Pancreas (tissue), 10 donors: ENCODE data around the gene FKBP11. TPM values are rescaled to one million over a fixed set of nuclear protein-coding genes. Genes with fewer than 3 reads are reported as not detected.

Source experiments
- ATAC-seq, 4 donors: fragments of 200-7000 bp; cut with Tn5 transposase; one replicate each; pipeline versions ENCODE4 v1.8.0 to v1.9.1; 2020; ENCODE audit warnings: mild to moderate bottlenecking in 4 of 4, moderate library complexity in 4 of 4
- DNase-seq, 6 donors: peaks; one replicate each; pipeline ENCODE4 v3.0.0-alpha.2; 2020
- FAIRE-seq: peaks from 2 replicates; lab custom pipeline; 2012; peaks lifted over from hg19 to GRCh38; lab: Jason Lieb, UNC
- H3K27ac ChIP-seq, 4 donors: fragments of 200-600 bp; sonication (generic); 1 replicate in 3 of 4; 2 replicates in 1 of 4; pipeline versions ENCODE4 v1.5.0 to v1.8.0; 2020
- H3K27me3 ChIP-seq, 4 donors: fragments of 200-600 bp; one replicate each; pipeline ENCODE4 v1.8.0; 2021
- H3K36me3 ChIP-seq, 3 donors: fragments of 200-600 bp; sonication (generic) in 1 of 3; one replicate each; pipeline versions ENCODE4 v1.5.0 to v1.8.0; 2020 to 2021
- H3K4me1 ChIP-seq, 3 donors: fragments of 200-600 bp; one replicate each; pipeline ENCODE4 v1.8.0; 2021
- H3K4me3 ChIP-seq, 4 donors: fragments of 200-600 bp; sonication (generic) in 2 of 4; one replicate each; pipeline versions ENCODE4 v1.5.0 to v1.8.0; 2020 to 2021
- H3K9me3 ChIP-seq, 4 donors: fragments of 200-600 bp; one replicate each; pipeline ENCODE4 v1.8.0; 2021
- WGBS, 2 donors: extraction: QIAGEN DNeasy Blood & Tissue Kit; methylation state at CpG; one replicate each; pipeline ENCODE4 v1.1.7; 2013; 5-methylcytosine and 5-hydroxymethylcytosine counted together
- intact Hi-C, 3 donors: fragments of 100-400 bp; cut with DNase I; formaldehyde crosslinking; loops; one replicate each; pipeline versions ENCODE4 v1.11.1 to v1.14.2; 2022
- polyA plus RNA-seq, 2 donors: library from polyadenylated mRNA; stranded (reverse); fragments of 200-250 nt; gene quantifications; one replicate each; pipeline ENCODE4 v1.2.3, GENCODE V29; 2013
- total RNA-seq, 6 donors: library from RNA; stranded (reverse); fragmentation: NEBNext Ultra II Directional in 4 of 6; extraction: Animal tissue kit (Norgen Biotek cat#: 25700) in 4 of 6; gene quantifications; one replicate each; pipeline versions ENCODE4 v1.2.1 to v1.2.4, GENCODE V29; 2021 to 2023
- TF ChIP-seq, protein P1 (sequence below), 4 donors: fragments of 200-600 bp; sonication (generic) in 3 of 4; IDR thresholded peaks; one replicate each; pipeline versions ENCODE4 v1.5.0 to v1.8.0; 2021; ENCODE audit warnings: antibody characterized with exemption in 4 of 4
- donor health status: healthy with polysubstance abuse.
- donor health status: DM: no; HTN: no; CAD: no; lungs with moderate emphysema.
- donor health status: DM: no; HTN: no; CAD: no.
- donor health status: control.
- donor health status: control.
- donor health status: Bipolar disorder and iron deficiency.
- donor health status: DM: yes; HTN: yes; CAD: no.
- donor health status: DM: no; HTN: no; CAD: no.
- donor health status: DM: no; HTN: no; CAD: no.
- donor health status: DM: yes; HTN: yes; CAD: no.

The FKBP11 gene
- total and polyA plus RNA-seq, 8 donors, result 70.9 to 155 (median 127) TPM

DNA sequence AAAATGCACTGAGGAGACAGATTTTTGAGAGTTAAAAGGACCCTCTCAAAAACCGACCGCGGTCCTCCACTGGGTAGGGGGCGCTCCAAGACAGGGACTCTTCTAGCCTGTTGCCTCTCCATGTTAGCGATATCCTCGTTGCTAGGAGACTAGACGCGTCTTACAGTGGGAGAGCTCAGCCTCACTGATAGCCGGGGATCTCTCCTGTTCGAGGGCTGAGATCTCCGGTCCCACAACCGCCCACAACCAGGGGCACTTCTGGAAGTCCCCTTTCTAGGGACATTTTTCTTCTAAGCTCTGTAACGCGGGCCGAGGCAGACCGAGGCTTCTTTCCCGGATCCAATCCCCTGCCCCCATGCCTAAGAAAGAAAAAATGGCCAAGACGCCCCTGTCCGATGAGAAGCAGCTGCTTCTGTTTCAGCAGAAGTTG is 21.3 kb downstream of the FKBP11 start:
- FAIRE-seq, result no peak
- Histone ChIP-seq H3K36me3 (no peaks in the 10 kb centered on the region), H3K27me3 (no peaks in the 10 kb centered on the region), H3K27ac (peak overlapping the region in 3 of 4 donors; percentile 28 to 58 (median 40)), H3K4me1 (peaks cover 3 to 23% (median 7%) of the 10 kb centered on the region in 3 donors), H3K4me3 (peak overlapping the region; percentile 13 to 52 (median 34)), H3K9me3 (no peaks in the 10 kb centered on the region)
- peak; percentile 83 to 89 (median 84) for DNase-seq
- 1% methylated on average over 19 of the region's 19 CpGs for WGBS, 2 donors
- peak; percentile 90 to 96 (median 94) for ATAC-seq
- intact Hi-C loops, result no loop called here
- TF ChIP-seq, protein P1, sequence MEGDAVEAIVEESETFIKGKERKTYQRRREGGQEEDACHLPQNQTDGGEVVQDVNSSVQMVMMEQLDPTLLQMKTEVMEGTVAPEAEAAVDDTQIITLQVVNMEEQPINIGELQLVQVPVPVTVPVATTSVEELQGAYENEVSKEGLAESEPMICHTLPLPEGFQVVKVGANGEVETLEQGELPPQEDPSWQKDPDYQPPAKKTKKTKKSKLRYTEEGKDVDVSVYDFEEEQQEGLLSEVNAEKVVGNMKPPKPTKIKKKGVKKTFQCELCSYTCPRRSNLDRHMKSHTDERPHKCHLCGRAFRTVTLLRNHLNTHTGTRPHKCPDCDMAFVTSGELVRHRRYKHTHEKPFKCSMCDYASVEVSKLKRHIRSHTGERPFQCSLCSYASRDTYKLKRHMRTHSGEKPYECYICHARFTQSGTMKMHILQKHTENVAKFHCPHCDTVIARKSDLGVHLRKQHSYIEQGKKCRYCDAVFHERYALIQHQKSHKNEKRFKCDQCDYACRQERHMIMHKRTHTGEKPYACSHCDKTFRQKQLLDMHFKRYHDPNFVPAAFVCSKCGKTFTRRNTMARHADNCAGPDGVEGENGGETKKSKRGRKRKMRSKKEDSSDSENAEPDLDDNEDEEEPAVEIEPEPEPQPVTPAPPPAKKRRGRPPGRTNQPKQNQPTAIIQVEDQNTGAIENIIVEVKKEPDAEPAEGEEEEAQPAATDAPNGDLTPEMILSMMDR (IDR thresholded peaks at IDR 0.05), result peak; percentile 30 to 62 (median 52)

DNA sequence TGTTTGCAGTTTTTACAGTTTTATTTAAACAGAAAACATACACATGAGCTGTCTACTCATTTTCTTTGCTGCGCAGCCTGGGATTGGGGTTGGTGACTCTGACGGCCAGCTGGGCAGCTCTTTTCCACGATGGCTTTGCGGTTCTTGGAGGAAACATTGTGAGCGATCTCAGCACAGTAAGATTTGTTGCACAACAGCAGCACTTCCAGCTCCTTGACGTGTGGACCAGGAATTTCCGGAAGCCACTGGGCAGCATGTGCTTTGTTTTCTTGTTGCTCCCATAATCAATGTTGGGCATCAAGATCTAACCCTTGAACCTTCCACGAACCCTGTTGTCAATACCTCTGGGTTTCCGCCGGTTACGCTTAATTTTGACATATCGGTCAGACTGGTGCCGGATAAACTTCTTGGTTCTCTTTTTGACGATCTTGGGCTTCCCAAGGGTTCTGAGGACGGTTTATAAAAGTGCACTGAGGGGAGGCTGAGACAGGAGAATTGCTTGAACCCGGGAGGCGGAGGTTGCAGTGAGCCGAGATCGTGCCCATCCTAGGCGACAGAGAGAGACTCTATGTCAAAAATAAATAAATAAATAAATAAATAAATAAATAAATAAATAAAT is 21.8 kb downstream of the FKBP11 start:
- Histone ChIP-seq H3K9me3 (no peaks in the 10 kb centered on the region), H3K36me3 (no peaks in the 10 kb centered on the region), H3K4me1 (peaks cover 3 to 23% (median 7%) of the 10 kb centered on the region in 3 donors), H3K4me3 (peak overlapping the region in 3 of 4 donors; percentile 13 to 52 (median 39)), H3K27ac (peak overlapping the region in 1 of 4 donors; percentile 29), H3K27me3 (no peaks in the 10 kb centered on the region)
- intact Hi-C loops, result no loop called here
- 37 to 51% methylated on average over 20 of the region's 20 CpGs for WGBS, 2 donors
- FAIRE-seq, result no peak
- peak in 2 of 6 donors; percentile 23 to 35 for DNase-seq
- ATAC-seq, result peak in 3 of 4 donors; percentile 26 to 47 (median 46)
- TF ChIP-seq, protein P1 (IDR thresholded peaks at IDR 0.05), result no peak

DNA sequence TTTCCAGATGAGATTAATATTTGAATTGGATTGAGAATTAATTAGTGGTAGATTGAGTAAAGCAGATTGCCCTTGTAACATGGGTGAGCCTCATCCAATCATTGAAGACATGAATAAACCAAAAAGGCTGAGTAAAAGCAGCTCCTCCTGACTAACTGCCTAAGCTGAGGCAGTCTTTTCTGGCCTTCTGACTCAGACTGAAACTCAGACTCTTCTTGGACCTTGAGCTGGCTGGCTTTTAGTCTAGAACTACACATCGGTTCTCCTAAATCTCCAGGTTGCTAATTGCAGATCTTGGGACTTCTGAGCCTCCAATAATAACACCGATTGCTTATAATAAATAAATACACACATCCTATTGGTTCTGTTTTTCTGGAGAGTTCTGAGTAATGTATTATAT is 24.0 kb downstream of the FKBP11 start:
- no peaks in the 10 kb centered on the region for H3K36me3 ChIP-seq
- no peak overlapping the region for H3K27ac ChIP-seq
- no peak for ATAC-seq
- no peaks in the 10 kb centered on the region for H3K27me3 ChIP-seq
- WGBS, 2 donors, result 88 to 90% methylated on average over 2 of the region's 2 CpGs
- H3K4me1 ChIP-seq, result peaks cover 0 to 14% (median 0%) of the 10 kb centered on the region in 3 donors
- no peak for FAIRE-seq
- H3K4me3 ChIP-seq, result no peak overlapping the region
- DNase-seq, result no peak
- H3K9me3 ChIP-seq, result no peaks in the 10 kb centered on the region
- intact Hi-C loops, result no loop called here
- TF ChIP-seq, protein P1 (IDR thresholded peaks at IDR 0.05), result no peak

DNA sequence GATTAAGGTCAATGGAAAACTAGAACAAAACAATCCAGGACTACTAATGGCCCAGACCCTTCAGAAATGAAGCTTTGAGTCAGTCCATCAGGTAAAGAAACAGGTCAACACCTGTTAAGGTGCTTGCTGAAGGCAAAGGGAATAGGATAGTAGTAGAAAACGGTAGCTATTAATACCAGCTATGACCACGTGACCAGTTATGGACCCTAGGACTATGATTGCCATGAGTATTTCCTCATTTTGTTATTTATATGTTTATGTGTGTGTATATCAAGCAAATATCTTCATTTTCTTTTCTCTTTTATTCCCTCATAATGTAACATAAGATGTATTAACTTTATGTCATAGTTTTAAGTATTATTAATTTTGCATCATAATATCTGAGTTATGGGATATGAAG is 25.6 kb downstream of the FKBP11 start:
- no peaks in the 10 kb centered on the region for H3K27me3 ChIP-seq
- intact Hi-C loops, result no loop called here
- H3K4me1 ChIP-seq, result peaks cover 0 to 6% (median 0%) of the 10 kb centered on the region in 3 donors
- FAIRE-seq, result no peak
- WGBS, 2 donors, result 72 to 82% methylated on average over 2 of the region's 2 CpGs
- ATAC-seq, result no peak
- no peaks in the 10 kb centered on the region for H3K36me3 ChIP-seq
- TF ChIP-seq, protein P1 (IDR thresholded peaks at IDR 0.05), result no peak
- no peaks in the 10 kb centered on the region for H3K9me3 ChIP-seq
- no peak overlapping the region for H3K4me3 ChIP-seq
- DNase-seq, result no peak
- H3K27ac ChIP-seq, result no peak overlapping the region

DNA sequence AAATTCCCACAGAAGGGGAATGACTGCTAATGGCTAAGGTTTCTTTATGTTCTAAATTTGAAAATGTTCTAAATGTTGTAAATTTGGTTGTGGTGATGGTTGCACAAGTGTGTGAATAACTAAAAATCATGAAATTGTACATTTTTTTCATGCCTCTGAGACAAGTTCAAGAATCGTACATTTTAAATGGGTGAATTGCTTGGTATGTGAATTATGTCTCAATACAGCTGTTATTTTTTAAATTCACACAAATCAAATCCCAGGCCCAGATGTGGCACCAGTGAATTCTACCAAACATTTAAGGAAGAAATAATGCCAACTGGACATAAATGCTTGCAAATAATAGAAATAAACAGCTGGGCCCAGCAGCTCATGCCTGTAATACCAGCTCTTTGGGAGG is 31.0 kb downstream of the FKBP11 start:
- intact Hi-C loops, result loop anchor here in 2 of 3 donors (5.0 kb wide), 2 partner anchors 37 to 42 kb away; partner anchors contain the start of gene DDX23 (in 1 of the 2)
- H3K4me3 ChIP-seq, result no peak overlapping the region
- no peaks in the 10 kb centered on the region for H3K9me3 ChIP-seq
- ATAC-seq (no peak), DNase-seq (no peak), FAIRE-seq (no peak)
- H3K36me3 ChIP-seq, result no peaks in the 10 kb centered on the region
- TF ChIP-seq, protein P1 (IDR thresholded peaks at IDR 0.05), result no peak
- H3K27me3 ChIP-seq, result no peaks in the 10 kb centered on the region
- peaks cover 0 to 4% (median 0%) of the 10 kb centered on the region in 3 donors for H3K4me1 ChIP-seq
- H3K27ac ChIP-seq, result no peak overlapping the region
- 67% methylated on average over 1 of the region's 1 CpG for WGBS, 2 donors
